Osteoblast (primary cell): Measurements from ENCODE around the gene RNF217. TPM values are rescaled to one million over a fixed set of nuclear protein-coding genes. Genes with fewer than 3 reads are reported as not detected.
A peak's percentile ranks its signal among the peaks of the same experiment; 100 is the strongest.

Experiments used
- DNase-seq: peaks from one replicate; pipeline ENCODE4 v3.0.0; 2011; ENCODE audit warnings: low spot score, mixed read lengths; ENCODE audit not compliant: insufficient read length; ENCODE audit errors: missing footprints
- H2AFZ ChIP-seq: 2 replicates; pipeline ENCODE4 v1.6.0; 2011; ENCODE audit warnings: mild to moderate bottlenecking, low read length
- H3K27ac ChIP-seq: 2 replicates; pipeline ENCODE4 v1.5.1; 2011; ENCODE audit warnings: mild to moderate bottlenecking, low read depth, low read length, moderate library complexity
- H3K27me3 ChIP-seq: 2 replicates; pipeline ENCODE4 v1.6.0; 2012; ENCODE audit warnings: mild to moderate bottlenecking, control low read depth, inconsistent platforms, low read length, moderate library complexity; ENCODE audit not compliant: insufficient read depth
- H3K36me3 ChIP-seq: 2 replicates; pipeline ENCODE4 v1.5.1; 2011; ENCODE audit warnings: mild to moderate bottlenecking, low read length, control low read depth, moderate library complexity; ENCODE audit not compliant: insufficient read depth
- H3K4me1 ChIP-seq: 2 replicates; pipeline ENCODE4 v1.5.1; 2011; ENCODE audit warnings: mild to moderate bottlenecking, low read length, control low read depth, moderate library complexity; ENCODE audit not compliant: insufficient read depth
- H3K4me2 ChIP-seq: 2 replicates; pipeline ENCODE4 v1.6.0; 2011; ENCODE audit warnings: mild to moderate bottlenecking, low read length; ENCODE audit not compliant: insufficient read depth
- H3K4me3 ChIP-seq: fragments of 200-600 bp; sonication (generic); 3 replicates; pipeline ENCODE4 v1.5.1; 2012; ENCODE audit warnings: mild to moderate bottlenecking, low read length, inconsistent platforms; ENCODE audit not compliant: insufficient read depth
- H3K79me2 ChIP-seq: 2 replicates; pipeline ENCODE4 v1.6.0; 2012; ENCODE audit warnings: mild to moderate bottlenecking, low read length, control low read depth, inconsistent platforms; ENCODE audit not compliant: insufficient read depth
- H3K9me3 ChIP-seq: 2 replicates; pipeline ENCODE4 v1.5.1; 2011; ENCODE audit warnings: low read depth, low read length, control low read depth
- H4K20me1 ChIP-seq: 2 replicates; pipeline ENCODE4 v1.6.0; 2012; ENCODE audit warnings: mild to moderate bottlenecking, low read length, control low read depth; ENCODE audit not compliant: insufficient read depth
- total RNA-seq: library from RNA; depleted of rRNA; stranded (reverse); fragments of >200 nt; gene quantifications from 2 replicates; pipeline ENCODE4 v1.2.3, GENCODE V29; 2012
- TF ChIP-seq, protein P1 (sequence below): IDR thresholded peaks from 2 replicates; pipeline ENCODE4 v1.5.1; 2011; ENCODE audit warnings: mild to moderate bottlenecking, low read depth, low read length, moderate library complexity; ENCODE audit errors: extremely low read depth

The RNF217 gene
- total RNA-seq, 1 donor, result 22.8 TPM

DNA sequence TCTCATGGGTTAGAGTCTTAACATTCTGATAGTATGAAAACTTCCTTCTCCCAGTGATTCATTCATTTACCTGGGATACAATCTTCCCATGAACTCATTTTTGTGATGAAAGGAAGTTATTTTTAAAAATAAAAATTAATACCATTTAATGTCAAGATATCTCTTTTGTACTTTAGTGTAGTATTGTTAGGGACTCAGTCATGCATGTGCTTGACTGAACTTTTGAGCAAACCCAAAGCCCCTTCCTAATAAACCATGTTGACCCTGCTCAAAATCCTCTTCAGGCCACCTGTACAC, 52.4 kb downstream of the RNF217 start:
- H2AFZ ChIP-seq, result no peak overlapping the region
- no peak for DNase-seq
- H3K27me3 ChIP-seq, result no peaks in the 10 kb centered on the region
- TF ChIP-seq, protein P1, sequence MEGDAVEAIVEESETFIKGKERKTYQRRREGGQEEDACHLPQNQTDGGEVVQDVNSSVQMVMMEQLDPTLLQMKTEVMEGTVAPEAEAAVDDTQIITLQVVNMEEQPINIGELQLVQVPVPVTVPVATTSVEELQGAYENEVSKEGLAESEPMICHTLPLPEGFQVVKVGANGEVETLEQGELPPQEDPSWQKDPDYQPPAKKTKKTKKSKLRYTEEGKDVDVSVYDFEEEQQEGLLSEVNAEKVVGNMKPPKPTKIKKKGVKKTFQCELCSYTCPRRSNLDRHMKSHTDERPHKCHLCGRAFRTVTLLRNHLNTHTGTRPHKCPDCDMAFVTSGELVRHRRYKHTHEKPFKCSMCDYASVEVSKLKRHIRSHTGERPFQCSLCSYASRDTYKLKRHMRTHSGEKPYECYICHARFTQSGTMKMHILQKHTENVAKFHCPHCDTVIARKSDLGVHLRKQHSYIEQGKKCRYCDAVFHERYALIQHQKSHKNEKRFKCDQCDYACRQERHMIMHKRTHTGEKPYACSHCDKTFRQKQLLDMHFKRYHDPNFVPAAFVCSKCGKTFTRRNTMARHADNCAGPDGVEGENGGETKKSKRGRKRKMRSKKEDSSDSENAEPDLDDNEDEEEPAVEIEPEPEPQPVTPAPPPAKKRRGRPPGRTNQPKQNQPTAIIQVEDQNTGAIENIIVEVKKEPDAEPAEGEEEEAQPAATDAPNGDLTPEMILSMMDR, result no peak
- no peaks in the 10 kb centered on the region for H3K9me3 ChIP-seq
- peaks cover 3% of the 10 kb centered on the region for H3K36me3 ChIP-seq
- H3K27ac ChIP-seq, result peak overlapping the region; percentile 36
- H4K20me1 ChIP-seq, result no peaks in the 10 kb centered on the region
- peaks cover 35% of the 10 kb centered on the region for H3K79me2 ChIP-seq
- H3K4me3 ChIP-seq, result no peak overlapping the region
- H3K4me1 ChIP-seq, result peaks cover 22% of the 10 kb centered on the region
- H3K4me2 ChIP-seq, result peak overlapping the region; percentile 60

DNA sequence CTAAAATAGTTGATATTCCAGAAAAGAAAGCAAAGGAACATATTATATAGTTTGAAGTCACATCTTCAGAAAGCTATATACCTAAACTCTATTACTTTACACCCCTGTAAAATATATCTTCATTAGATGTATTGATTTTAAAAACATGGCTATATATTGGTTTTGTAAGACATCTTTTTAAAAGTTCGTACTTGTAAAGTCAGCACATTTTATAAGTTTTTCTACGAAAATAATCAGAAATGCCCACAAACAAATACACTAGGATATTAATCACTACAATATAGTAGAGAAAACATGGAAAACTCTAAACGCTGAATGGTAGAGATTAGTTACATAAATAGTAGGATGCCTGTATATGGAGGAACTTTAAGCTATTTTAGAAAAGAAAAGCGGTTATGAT, 52.9 kb downstream of the RNF217 start:
- Histone ChIP-seq H3K36me3 (peaks cover 3% of the 10 kb centered on the region), H3K9me3 (no peaks in the 10 kb centered on the region), H3K79me2 (peaks cover 39% of the 10 kb centered on the region), H3K4me1 (peaks cover 17% of the 10 kb centered on the region), H3K27ac (peak overlapping the region; percentile 36), H3K4me3 (no peak overlapping the region), H4K20me1 (no peaks in the 10 kb centered on the region), H2AFZ (no peak overlapping the region), H3K4me2 (no peak overlapping the region), H3K27me3 (no peaks in the 10 kb centered on the region)
- no peak for DNase-seq
- TF ChIP-seq, protein P1, result no peak

DNA sequence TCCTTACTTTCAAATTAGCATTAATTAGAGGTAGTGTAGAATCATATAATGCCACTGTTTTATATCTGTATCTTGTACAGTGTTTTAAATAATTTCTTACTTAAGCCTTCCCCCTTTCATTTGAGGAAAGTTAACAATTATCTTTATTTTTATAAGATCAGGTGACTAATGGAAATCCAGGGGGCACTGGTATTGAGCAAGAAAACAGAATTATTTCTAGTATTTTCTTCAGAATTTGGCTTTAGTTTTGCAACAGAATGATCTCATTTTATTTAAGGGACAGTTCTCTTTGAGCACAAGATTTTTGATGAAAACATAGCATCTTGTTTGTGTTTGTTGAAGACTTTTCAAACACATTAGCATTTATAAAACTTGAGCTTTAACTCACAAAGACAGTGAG, 55.9 kb downstream of the RNF217 start:
- Histone ChIP-seq H3K27me3 (no peaks in the 10 kb centered on the region), H3K27ac (no peak overlapping the region), H3K4me1 (peaks cover 16% of the 10 kb centered on the region), H3K4me2 (no peak overlapping the region), H3K79me2 (peaks cover 25% of the 10 kb centered on the region), H3K4me3 (no peak overlapping the region), H4K20me1 (no peaks in the 10 kb centered on the region), H3K36me3 (no peaks in the 10 kb centered on the region), H2AFZ (no peak overlapping the region), H3K9me3 (no peaks in the 10 kb centered on the region)
- DNase-seq, result no peak
- TF ChIP-seq, protein P1, result no peak

DNA sequence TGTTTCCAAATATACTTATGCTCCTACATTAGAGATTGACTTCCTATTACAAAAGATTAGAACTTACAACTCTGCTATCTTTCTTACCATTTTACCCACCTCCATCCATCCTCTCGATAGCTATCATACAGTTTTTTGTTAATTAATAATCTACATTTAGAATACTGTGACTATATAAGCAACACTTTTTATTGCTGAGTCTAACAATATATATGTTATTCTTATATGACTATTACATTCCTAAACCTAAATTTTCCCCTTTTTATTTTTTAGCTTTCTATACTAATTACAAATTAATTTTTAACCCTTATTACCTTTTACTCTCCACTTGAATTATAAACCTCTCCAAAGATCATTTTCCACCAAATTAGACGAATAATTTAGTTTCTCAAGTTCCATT, 57.0 kb downstream of the RNF217 start:
- no peak overlapping the region for H2AFZ ChIP-seq
- no peaks in the 10 kb centered on the region for H3K27me3 ChIP-seq
- no peaks in the 10 kb centered on the region for H3K36me3 ChIP-seq
- H3K4me1 ChIP-seq, result peaks cover 7% of the 10 kb centered on the region
- no peaks in the 10 kb centered on the region for H3K9me3 ChIP-seq
- H3K4me3 ChIP-seq, result no peak overlapping the region
- H3K4me2 ChIP-seq, result no peak overlapping the region
- TF ChIP-seq, protein P1, result no peak
- no peak overlapping the region for H3K27ac ChIP-seq
- H3K79me2 ChIP-seq, result peaks cover 29% of the 10 kb centered on the region
- no peaks in the 10 kb centered on the region for H4K20me1 ChIP-seq
- no peak for DNase-seq
